ENCODE results near the gene HLCS.

HLCS gene

DNA sequence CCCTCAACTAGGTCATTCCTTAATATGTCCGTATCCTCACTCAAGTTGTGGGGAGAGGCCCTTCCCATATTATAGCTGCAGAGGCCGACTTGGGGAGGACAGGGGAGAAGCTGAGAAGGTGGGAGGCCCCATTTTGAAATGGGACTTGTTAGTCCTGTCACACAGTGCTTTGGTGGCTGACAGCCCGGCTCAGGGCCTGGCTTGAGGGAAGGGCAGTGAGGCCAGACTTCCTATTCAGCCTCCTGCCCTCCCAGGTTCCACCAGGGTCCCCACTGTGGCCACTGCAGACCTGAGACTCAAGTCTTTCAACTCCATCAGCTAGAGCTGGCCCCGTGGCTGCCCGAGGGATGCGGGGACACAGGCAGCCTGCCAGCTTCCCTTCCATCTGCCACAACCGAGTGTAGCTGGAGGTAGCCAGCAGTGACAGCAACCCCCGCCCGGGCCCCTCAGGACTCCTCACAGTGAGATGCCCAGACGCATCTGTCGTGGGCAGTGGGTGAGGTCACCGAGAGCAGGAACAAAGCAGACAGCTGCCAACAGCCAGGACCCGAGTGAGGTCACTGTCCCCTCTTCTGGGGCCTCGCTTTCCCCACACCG lies 230.6 kb downstream of the HLCS start:
- no peak overlapping the region for H3K4me2 ChIP-seq (ENCODE audit: low read depth, low read length, poor library complexity, severe bottlenecking)
- no peak overlapping the region for H2AFZ ChIP-seq (ENCODE audit: low read depth, low read length, severe bottlenecking)

GRCh38 chr21:36735201-36735515 lies 231.3 kb downstream of the HLCS start:
- Histone ChIP-seq H3K27ac (ENCODE audit: low read depth, low read length) (no peak overlapping the region), H3K9me3 (ENCODE audit: insufficient read depth, low read length) (no peaks in the 10 kb centered on the region), H2AFZ (ENCODE audit: low read depth, low read length, severe bottlenecking) (no peak overlapping the region), H3F3A (ENCODE audit: insufficient read depth) (no peaks in the 10 kb centered on the region), H3K36me3 (ENCODE audit: low read length) (no peaks in the 10 kb centered on the region), H3K9ac (ENCODE audit: low read length) (no peak overlapping the region), H3K4me2 (ENCODE audit: low read depth, low read length, poor library complexity, severe bottlenecking) (no peak overlapping the region), H3K79me2 (ENCODE audit: insufficient read depth, low read length) (no peaks in the 10 kb centered on the region), H4K20me1 (ENCODE audit: low read depth, low read length) (no peaks in the 10 kb centered on the region), H3K4me3 (ENCODE audit: insufficient read depth, low read length, poor library complexity, severe bottlenecking) (no peak overlapping the region), H3K27me3 (ENCODE audit: low read length) (no peaks in the 10 kb centered on the region), H3K9me2 (replicated peaks; ENCODE audit: insufficient read depth, low read length) (no peaks in the 10 kb centered on the region)
- TF ChIP-seq CTCF (IDR thresholded peaks at IDR 0.05; ENCODE audit: insufficient read depth, low read length, poor library complexity, severe bottlenecking) (no peak), EZH2phosphoT487 (conservative IDR thresholded peaks at IDR 0.05; ENCODE audit: low read length) (no peak)

More for the DNA sequence above, 230.6 kb downstream of the HLCS start:
- Histone ChIP-seq H3F3A (ENCODE audit: insufficient read depth) (no peaks in the 10 kb centered on the region), H3K36me3 (ENCODE audit: low read length) (no peaks in the 10 kb centered on the region), H4K20me1 (ENCODE audit: low read depth, low read length) (no peaks in the 10 kb centered on the region), H3K9me3 (ENCODE audit: insufficient read depth, low read length) (no peaks in the 10 kb centered on the region), H3K9ac (ENCODE audit: low read length) (no peak overlapping the region), H3K27me3 (ENCODE audit: low read length) (no peaks in the 10 kb centered on the region), H3K4me3 (ENCODE audit: insufficient read depth, low read length, poor library complexity, severe bottlenecking) (no peak overlapping the region), H3K79me2 (ENCODE audit: insufficient read depth, low read length) (no peaks in the 10 kb centered on the region), H3K9me2 (replicated peaks; ENCODE audit: insufficient read depth, low read length) (no peaks in the 10 kb centered on the region), H3K27ac (ENCODE audit: low read depth, low read length) (no peak overlapping the region)
- TF ChIP-seq EZH2phosphoT487 (conservative IDR thresholded peaks at IDR 0.05; ENCODE audit: low read length) (no peak), CTCF (IDR thresholded peaks at IDR 0.05; ENCODE audit: insufficient read depth, low read length, poor library complexity, severe bottlenecking) (no peak)

GRCh38 chr21:36734367-36735200 lies 231.9 kb downstream of the HLCS start:
- no peaks in the 10 kb centered on the region for H3K36me3 ChIP-seq (ENCODE audit: low read length)
- H3K4me3 ChIP-seq (ENCODE audit: insufficient read depth, low read length, poor library complexity, severe bottlenecking): no peak overlapping the region
- no peaks in the 10 kb centered on the region for H4K20me1 ChIP-seq (ENCODE audit: low read depth, low read length)
- no peak overlapping the region for H2AFZ ChIP-seq (ENCODE audit: low read depth, low read length, severe bottlenecking)
- H3K79me2 ChIP-seq (ENCODE audit: insufficient read depth, low read length): no peaks in the 10 kb centered on the region
- TF ChIP-seq EZH2phosphoT487 (conservative IDR thresholded peaks at IDR 0.05; ENCODE audit: low read length) (no peak), CTCF (IDR thresholded peaks at IDR 0.05; ENCODE audit: insufficient read depth, low read length, poor library complexity, severe bottlenecking) (no peak)
- no peaks in the 10 kb centered on the region for H3F3A ChIP-seq (ENCODE audit: insufficient read depth)
- H3K27me3 ChIP-seq (ENCODE audit: low read length): no peaks in the 10 kb centered on the region
- H3K9me3 ChIP-seq (ENCODE audit: insufficient read depth, low read length): no peaks in the 10 kb centered on the region
- H3K9ac ChIP-seq (ENCODE audit: low read length): no peak overlapping the region
- no peaks in the 10 kb centered on the region for H3K9me2 ChIP-seq (replicated peaks; ENCODE audit: insufficient read depth, low read length)
- H3K27ac ChIP-seq (ENCODE audit: low read depth, low read length): no peak overlapping the region
- no peak overlapping the region for H3K4me2 ChIP-seq (ENCODE audit: low read depth, low read length, poor library complexity, severe bottlenecking)

Measured in SU-DHL-6 (cell line).